Activated CD4-positive, alpha-beta T cell treated with anti-CD3 and anti-CD28 coated beads for 36 hours (primary cell): ENCODE data around the gene MYBPH. TPM values are rescaled to one million over a fixed set of nuclear protein-coding genes. Genes with fewer than 3 reads are reported as not detected.

Source experiments
- ATAC-seq: fragments of 200-7000 bp; cut with Tn5 transposase; one replicate; pipeline ENCODE4 v1.10.0; 2021; ENCODE audit warnings: mild to moderate bottlenecking, moderate library complexity
- CTCF ChIA-PET: fragments of 350-600 bp; sonication (Branson Sonifier 250); formaldehyde crosslinking; loops from one replicate; lab custom pipeline; 2021; ENCODE audit warnings: antibody characterized with exemption; lab: Charles Lee
- POLR2A ChIA-PET: fragments of 350-600 bp; sonication (Branson Sonifier 250); formaldehyde crosslinking; loops from one replicate; lab custom pipeline; 2021; ENCODE audit warnings: antibody characterized with exemption, inconsistent platforms; lab: Charles Lee
- DNase-seq: peaks from one replicate; pipeline ENCODE4 v3.0.0-alpha.2; 2020
- H3K27ac Mint-ChIP-seq: one replicate; pipeline ENCODE4 v1.8.0; 2021; ENCODE audit warnings: mixed read lengths
- H3K27me3 Mint-ChIP-seq: one replicate; pipeline ENCODE4 v1.8.0; 2021; ENCODE audit warnings: mixed read lengths
- H3K36me3 Mint-ChIP-seq: one replicate; pipeline ENCODE4 v1.8.0; 2021; ENCODE audit warnings: low read depth, mixed read lengths
- H3K4me1 Mint-ChIP-seq: one replicate; pipeline ENCODE4 v1.8.0; 2021; ENCODE audit warnings: mixed read lengths
- H3K4me3 Mint-ChIP-seq: one replicate; pipeline ENCODE4 v1.8.0; 2021; ENCODE audit warnings: mild to moderate bottlenecking, moderate library complexity, mixed read lengths
- H3K9me3 Mint-ChIP-seq: one replicate; pipeline ENCODE4 v1.8.0; 2021; ENCODE audit warnings: low read depth, mixed read lengths
- intact Hi-C, 2 experiments: fragments of 100-400 bp; cut with DNase I in 1 of 2; cut with micrococcal nuclease in 1 of 2; formaldehyde crosslinking; loops; one replicate each; pipeline versions ENCODE4 v1.14.2 to v1.15.1; 2022 to 2024; cut with DNase I, micrococcal nuclease
- total RNA-seq, 2 experiments: library from RNA; stranded (reverse); gene quantifications; one replicate each; pipeline ENCODE4 v1.2.3, GENCODE V29; 2021

MYBPH gene
- total RNA-seq, 2 experiments from 2014 or later: not detected

DNA sequence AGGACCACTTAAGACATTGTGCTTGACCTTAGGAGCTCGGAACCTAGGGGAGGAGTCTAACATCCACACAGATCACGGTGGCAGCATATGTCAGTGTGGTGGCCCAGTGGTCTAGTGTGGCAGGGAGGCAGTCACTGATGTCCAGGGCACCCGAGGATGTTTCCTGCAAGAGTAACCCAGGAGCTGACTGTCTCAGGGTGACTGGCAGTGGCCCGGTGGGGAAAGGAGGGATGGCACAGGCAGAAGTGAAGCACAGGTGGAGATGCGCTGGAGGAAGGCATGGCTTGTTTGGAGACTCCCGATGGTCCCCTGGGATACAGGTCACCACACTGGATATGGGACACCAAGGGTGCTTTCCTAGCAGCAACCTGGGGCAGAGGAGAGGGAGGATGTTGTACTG lies 37.5 kb upstream of the MYBPH start:
- no peak overlapping the region for H3K4me3 Mint-ChIP-seq
- H3K27me3 Mint-ChIP-seq: peaks cover 7% of the 10 kb centered on the region
- H3K36me3 Mint-ChIP-seq: no peaks in the 10 kb centered on the region
- no peaks in the 10 kb centered on the region for H3K4me1 Mint-ChIP-seq
- CTCF ChIA-PET: interaction anchor here (0.9 kb wide), 1 partner anchor 174 kb away, joined by 3 read pairs; no protein-coding TSS in a partner anchor
- intact Hi-C loops: no loop called here
- POLR2A ChIA-PET: no interaction called here
- no peak for DNase-seq
- no peak overlapping the region for H3K27ac Mint-ChIP-seq
- no peak for ATAC-seq
- H3K9me3 Mint-ChIP-seq: no peaks in the 10 kb centered on the region

GRCh38 chr1:203211812-203212211 lies 36.2 kb upstream of the MYBPH start:
- Mint-ChIP-seq H3K36me3 (no peaks in the 10 kb centered on the region), H3K9me3 (no peaks in the 10 kb centered on the region), H3K4me1 (no peaks in the 10 kb centered on the region), H3K4me3 (no peak overlapping the region), H3K27me3 (peaks cover 7% of the 10 kb centered on the region), H3K27ac (no peak overlapping the region)
- ATAC-seq (no peak), DNase-seq (no peak)
- ChIA-PET CTCF (interaction anchor here (1.0 to 1.2 kb wide), 2 partner anchors 64 to 84 kb away, joined by 3 to 4 read pairs; partner anchors contain the start of gene ADORA1), POLR2A (interaction anchor here (0.5 kb wide), 1 partner anchor 409 kb away, joined by 11 read pairs; no protein-coding TSS in a partner anchor)
- intact Hi-C loops: no loop called here

- H3K36me3 Mint-ChIP-seq: no peaks in the 10 kb centered on the region
- no peak for DNase-seq
- H3K9me3 Mint-ChIP-seq: no peaks in the 10 kb centered on the region
- CTCF ChIA-PET: interaction anchor here (0.6 to 1.0 kb wide), 3 partner anchors 56 to 492 kb away, joined by 3 to 4 read pairs (median 3); no protein-coding TSS in a partner anchor
- no peak overlapping the region for H3K27ac Mint-ChIP-seq
- no peaks in the 10 kb centered on the region for H3K4me1 Mint-ChIP-seq
- no peak overlapping the region for H3K4me3 Mint-ChIP-seq
- ATAC-seq: no peak
- intact Hi-C loops: no loop called here
- peaks cover 2% of the 10 kb centered on the region for H3K27me3 Mint-ChIP-seq
- POLR2A ChIA-PET: no interaction called here
Measured at GRCh38 chr1:203210988-203211387, 35.4 kb upstream of the MYBPH start.

DNA sequence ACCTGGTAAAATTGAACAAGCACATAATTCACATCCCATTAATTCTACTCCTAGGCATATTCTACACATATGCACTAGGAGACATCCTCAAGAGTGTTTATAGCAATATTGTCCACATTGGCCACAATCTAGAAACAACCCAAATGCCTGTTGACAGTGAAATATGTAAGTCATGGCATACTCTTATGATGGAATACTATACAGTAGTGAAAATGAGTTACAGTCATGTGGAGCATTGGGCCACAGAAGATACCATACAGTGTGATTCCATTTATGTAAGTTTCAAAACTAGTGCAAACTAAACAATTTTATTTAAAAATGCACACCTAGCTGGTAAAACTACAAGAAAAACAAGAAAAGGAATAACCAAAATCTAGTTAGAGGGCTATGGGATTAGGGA lies 34.7 kb upstream of the MYBPH start:
- DNase-seq (no peak), ATAC-seq (no peak)
- Mint-ChIP-seq H3K4me3 (no peak overlapping the region), H3K27me3 (peaks cover 2% of the 10 kb centered on the region), H3K4me1 (no peaks in the 10 kb centered on the region), H3K36me3 (no peaks in the 10 kb centered on the region), H3K27ac (no peak overlapping the region), H3K9me3 (no peaks in the 10 kb centered on the region)
- intact Hi-C loops: no loop called here
- ChIA-PET POLR2A (no interaction called here), CTCF (interaction anchor here (0.6 to 0.8 kb wide), 2 partner anchors 57 to 491 kb away, joined by 3 read pairs; no protein-coding TSS in a partner anchor)

DNA sequence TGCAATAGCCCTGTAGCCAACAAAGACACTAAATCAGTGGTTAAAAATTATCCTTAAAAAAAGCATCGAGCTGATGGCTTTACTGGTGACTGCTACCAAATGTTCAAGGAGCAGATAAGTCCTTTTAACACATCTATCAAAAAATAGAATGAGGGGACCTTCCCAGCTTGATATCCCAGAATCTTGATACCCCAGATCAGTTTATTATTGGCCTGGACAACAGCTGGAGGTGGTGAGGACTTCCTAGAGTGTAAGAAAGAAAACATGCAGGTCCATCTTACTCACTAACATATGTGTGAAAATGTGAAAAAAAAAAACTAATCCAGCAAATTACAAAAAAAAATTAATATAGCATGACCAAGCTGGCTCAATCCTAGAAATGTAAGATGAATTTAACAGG lies 32.6 kb upstream of the MYBPH start:
- H3K4me3 Mint-ChIP-seq: no peak overlapping the region
- intact Hi-C loops: no loop called here
- no peak for ATAC-seq
- H3K9me3 Mint-ChIP-seq: no peaks in the 10 kb centered on the region
- H3K27me3 Mint-ChIP-seq: peaks cover 2% of the 10 kb centered on the region
- H3K27ac Mint-ChIP-seq: no peak overlapping the region
- no peaks in the 10 kb centered on the region for H3K4me1 Mint-ChIP-seq
- POLR2A ChIA-PET: no interaction called here
- DNase-seq: no peak
- CTCF ChIA-PET: interaction anchor here (0.6 to 1.0 kb wide), 2 partner anchors 36 to 168 kb away, joined by 3 to 4 read pairs; no protein-coding TSS in a partner anchor
- H3K36me3 Mint-ChIP-seq: no peaks in the 10 kb centered on the region

DNA sequence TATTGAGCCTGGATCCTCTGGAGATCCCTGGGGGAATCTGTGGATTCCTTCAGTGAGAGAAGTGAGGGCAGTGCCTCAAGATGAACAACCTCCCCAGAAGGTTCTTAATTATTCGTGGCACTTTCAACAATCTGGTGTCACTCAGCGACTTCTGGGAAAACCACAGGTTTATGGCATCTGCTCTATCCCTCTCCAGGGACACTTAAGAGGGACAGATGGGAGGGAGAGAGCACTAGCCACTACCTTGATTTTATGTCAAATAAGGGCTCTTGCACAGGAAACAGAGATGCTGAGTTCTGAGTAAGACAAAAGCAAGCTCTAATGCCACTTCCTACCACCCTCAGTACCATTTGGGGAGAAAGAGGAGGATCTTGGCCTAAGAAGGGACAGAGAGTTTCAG lies 32.1 kb upstream of the MYBPH start:
- ATAC-seq (no peak), DNase-seq (no peak)
- Mint-ChIP-seq H3K27ac (no peak overlapping the region), H3K9me3 (no peaks in the 10 kb centered on the region), H3K36me3 (no peaks in the 10 kb centered on the region), H3K4me3 (no peak overlapping the region), H3K4me1 (no peaks in the 10 kb centered on the region), H3K27me3 (peaks cover 2% of the 10 kb centered on the region)
- intact Hi-C loops: no loop called here
- CTCF ChIA-PET: interaction anchor here (1.0 kb wide), 1 partner anchor 36 kb away, joined by 4 read pairs; no protein-coding TSS in a partner anchor
- POLR2A ChIA-PET: no interaction called here

DNA sequence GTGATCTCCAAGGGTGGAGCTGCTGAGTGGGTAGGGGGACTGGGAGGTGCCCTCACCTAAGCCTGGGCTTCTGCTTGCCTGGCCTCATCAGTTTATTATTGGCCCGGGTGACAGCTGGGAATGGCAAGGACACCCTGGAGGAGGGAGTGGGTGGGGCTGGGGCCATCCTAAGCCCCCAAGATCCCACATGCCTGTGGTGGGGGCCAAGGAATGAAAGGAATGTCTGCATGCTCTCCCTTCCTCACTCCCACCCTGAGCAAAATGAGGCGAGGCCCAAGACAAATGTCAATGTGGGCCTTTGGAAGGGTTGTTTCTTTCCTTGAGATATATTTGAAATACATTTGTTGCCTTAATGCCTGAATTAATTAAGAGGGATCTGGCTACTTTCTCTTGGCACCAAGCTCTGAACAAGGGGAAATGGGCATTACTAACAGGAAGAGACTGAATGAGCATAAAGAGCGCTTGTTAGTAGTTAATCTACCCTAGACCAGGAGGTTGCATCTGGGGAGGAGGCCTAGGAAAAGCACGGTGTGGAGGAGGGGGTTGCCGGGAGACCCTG lies 30.6 kb upstream of the MYBPH start:
- Mint-ChIP-seq H3K4me3 (no peak overlapping the region), H3K4me1 (no peaks in the 10 kb centered on the region), H3K36me3 (no peaks in the 10 kb centered on the region), H3K27ac (no peak overlapping the region), H3K9me3 (no peaks in the 10 kb centered on the region), H3K27me3 (peaks cover 3% of the 10 kb centered on the region)
- DNase-seq (no peak), ATAC-seq (no peak)
- CTCF ChIA-PET: interaction anchor here (0.6 to 1.7 kb wide), 2 partner anchors 10 to 527 kb away, joined by 3 to 8 read pairs; no protein-coding TSS in a partner anchor
- POLR2A ChIA-PET: no interaction called here
- intact Hi-C loops: no loop called here

GRCh38 chr1:203204756-203205155 lies 29.1 kb upstream of the MYBPH start:
- Mint-ChIP-seq H3K4me1 (no peaks in the 10 kb centered on the region), H3K9me3 (no peaks in the 10 kb centered on the region), H3K4me3 (no peak overlapping the region), H3K36me3 (no peaks in the 10 kb centered on the region), H3K27me3 (peaks cover 10% of the 10 kb centered on the region), H3K27ac (no peak overlapping the region)
- intact Hi-C loops: loop anchor here in 1 of 2 experiments (2.0 kb wide), 1 partner anchor 20 kb away; no protein-coding TSS in a partner anchor
- DNase-seq: no peak
- CTCF ChIA-PET: interaction anchor here (1.0 kb wide), 1 partner anchor 12 kb away, joined by 3 read pairs; no protein-coding TSS in a partner anchor
- no peak for ATAC-seq
- POLR2A ChIA-PET: no interaction called here

DNA sequence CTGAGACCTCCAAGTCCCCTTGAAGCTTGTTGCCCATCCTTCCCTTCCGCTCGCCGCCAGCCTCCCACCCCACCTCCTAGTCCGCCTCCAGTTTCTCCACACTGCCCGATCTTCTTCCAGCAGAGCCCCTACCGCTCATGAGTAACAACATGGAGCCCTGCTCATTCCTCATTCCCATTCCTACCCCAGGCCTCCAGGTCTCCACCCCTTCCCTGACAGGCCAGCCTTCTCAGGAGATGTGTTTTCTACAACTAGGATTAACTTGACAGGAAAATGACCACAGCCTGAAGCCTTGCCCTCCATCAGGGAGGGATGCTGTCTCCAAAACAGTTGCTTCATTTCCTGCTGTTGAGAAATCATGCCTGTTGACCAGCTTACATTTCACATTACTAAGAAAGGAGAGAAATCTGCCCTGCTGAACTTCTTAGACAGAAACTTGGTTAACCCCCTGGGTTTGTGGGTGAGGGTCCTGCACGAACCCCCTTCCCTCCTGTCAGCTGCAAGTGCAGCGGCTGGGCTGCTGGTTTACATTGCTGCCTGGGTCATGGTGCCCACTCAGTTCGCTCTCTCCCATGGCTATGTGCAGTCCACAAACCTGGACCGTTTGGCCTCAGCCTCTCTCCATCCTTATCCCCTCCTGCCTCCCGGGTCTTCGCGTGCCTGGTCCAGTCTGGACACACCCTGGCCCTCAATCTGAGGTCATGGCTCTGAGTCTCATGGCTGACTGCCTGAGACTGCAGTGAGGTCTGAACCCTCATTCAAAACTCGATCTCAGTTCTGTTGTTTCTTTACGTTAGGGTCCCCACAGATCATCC lies 27.0 kb upstream of the MYBPH start:
- ATAC-seq (no peak), DNase-seq (no peak)
- no peaks in the 10 kb centered on the region for H3K4me1 Mint-ChIP-seq
- ChIA-PET CTCF (interaction anchor here (0.7 to 1.5 kb wide), 6 partner anchors 8 to 285 kb away, joined by 3 to 7 read pairs (median 4); no protein-coding TSS in a partner anchor), POLR2A (no interaction called here)
- intact Hi-C loops: no loop called here
- no peaks in the 10 kb centered on the region for H3K9me3 Mint-ChIP-seq
- no peaks in the 10 kb centered on the region for H3K36me3 Mint-ChIP-seq
- no peak overlapping the region for H3K27ac Mint-ChIP-seq
- no peak overlapping the region for H3K4me3 Mint-ChIP-seq
- H3K27me3 Mint-ChIP-seq: peaks cover 10% of the 10 kb centered on the region

DNA sequence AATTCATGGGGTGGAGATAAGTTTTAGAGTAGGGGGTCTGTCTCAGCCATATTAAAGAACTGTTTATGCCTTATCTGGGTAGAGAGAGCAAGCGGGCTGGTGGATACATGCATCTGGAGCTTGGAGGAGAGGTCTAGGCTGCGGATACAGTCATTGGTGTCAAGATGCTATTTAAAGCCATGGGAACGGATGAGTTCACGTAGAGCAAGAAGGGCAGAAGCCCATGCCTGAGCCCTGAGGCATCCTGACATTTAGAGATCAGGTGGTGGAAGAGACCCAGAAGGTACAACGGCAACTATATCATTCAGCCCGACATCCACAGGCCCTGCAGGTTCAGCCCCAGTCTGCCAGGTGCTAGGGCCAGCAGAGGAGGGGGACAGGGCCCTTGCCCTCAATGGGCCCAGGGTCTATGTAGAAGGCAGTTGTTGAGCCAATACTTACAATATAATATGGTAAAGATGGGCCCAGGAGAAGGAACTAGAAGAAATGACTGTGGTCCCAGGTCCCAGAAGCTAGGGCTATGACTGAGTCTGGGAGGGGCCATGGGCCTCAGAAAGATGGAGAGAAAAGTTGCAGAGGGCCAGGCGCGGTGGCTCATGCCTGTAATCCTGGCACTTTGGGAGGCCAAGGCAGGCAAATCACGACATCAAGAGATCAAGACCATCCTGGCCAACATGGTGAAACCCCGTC lies 26.0 kb upstream of the MYBPH start:
- Mint-ChIP-seq H3K27me3 (peaks cover 10% of the 10 kb centered on the region), H3K4me3 (no peak overlapping the region), H3K4me1 (no peaks in the 10 kb centered on the region), H3K36me3 (no peaks in the 10 kb centered on the region), H3K9me3 (no peaks in the 10 kb centered on the region), H3K27ac (no peak overlapping the region)
- POLR2A ChIA-PET: no interaction called here
- CTCF ChIA-PET: interaction anchor here (1.4 to 2.9 kb wide), 2 partner anchors 14 to 286 kb away, joined by 4 to 22 read pairs; no protein-coding TSS in a partner anchor
- DNase-seq (no peak), ATAC-seq (no peak)
- intact Hi-C loops: no loop called here

GRCh38 chr1:203200916-203201315 lies 25.3 kb upstream of the MYBPH start:
- no peaks in the 10 kb centered on the region for H3K36me3 Mint-ChIP-seq
- no peak for ATAC-seq
- CTCF ChIA-PET: interaction anchor here (2.9 kb wide), 1 partner anchor 15 kb away, joined by 22 read pairs; no protein-coding TSS in a partner anchor

More at GRCh38 chr1:203200916-203201315, 25.3 kb upstream of the MYBPH start:
- POLR2A ChIA-PET: no interaction called here
- intact Hi-C loops: no loop called here
- Mint-ChIP-seq H3K27ac (no peak overlapping the region), H3K4me1 (no peaks in the 10 kb centered on the region), H3K9me3 (no peaks in the 10 kb centered on the region), H3K27me3 (peaks cover 10% of the 10 kb centered on the region), H3K4me3 (no peak overlapping the region)
- no peak for DNase-seq
